NCI-H1694 treated with DMSO at 0.1 percent for 48 hours (cell line): ENCODE measurements around the gene MYH11.
"Not testable (repeated sequence)": the region's sequence is repeated elsewhere in the genome, so short reads cannot be mapped to it uniquely, and the experiment has no call there.

Experiments
- DNase-seq: peaks from one replicate; lab custom pipeline; 2025; lab: John Stamatoyannopoulos, UW

The MYH11 gene

GRCh38 chr16:15839204-15839603, 17.6 kb downstream of the MYH11 start:
- not testable (repeated sequence) for DNase-seq

- no peak for DNase-seq
These were observed 19.1 kb downstream of the MYH11 start for GRCh38 chr16:15837761-15838160.

- no peak for DNase-seq
These were observed 19.7 kb downstream of the MYH11 start for GRCh38 chr16:15836965-15837611.

GRCh38 chr16:15836074-15836473, 20.8 kb downstream of the MYH11 start:
- DNase-seq: no peak

- DNase-seq: no peak
These were observed 21.5 kb downstream of the MYH11 start for GRCh38 chr16:15835136-15835878.

- no peak for DNase-seq
These were observed 22.3 kb downstream of the MYH11 start for GRCh38 chr16:15834502-15834901.

- no peak for DNase-seq
These were observed 23.3 kb downstream of the MYH11 start for GRCh38 chr16:15833541-15833940.

- no peak for DNase-seq
These were observed 24.6 kb downstream of the MYH11 start for GRCh38 chr16:15832241-15832640.

GRCh38 chr16:15830832-15831451, 25.9 kb downstream of the MYH11 start:
- DNase-seq: no peak

GRCh38 chr16:15829460-15829859, 27.4 kb downstream of the MYH11 start:
- peak; percentile 2 for DNase-seq

GRCh38 chr16:15827709-15828343, 29.0 kb downstream of the MYH11 start:
- no peak for DNase-seq

- no peak for DNase-seq
These were observed 29.5 kb downstream of the MYH11 start for GRCh38 chr16:15827299-15827698.

GRCh38 chr16:15825750-15826305, 31.0 kb downstream of the MYH11 start:
- no peak for DNase-seq

GRCh38 chr16:15822957-15823356, 33.9 kb downstream of the MYH11 start:
- DNase-seq: peak; percentile 68

- DNase-seq: no peak
These were observed 36.0 kb downstream of the MYH11 start for GRCh38 chr16:15820837-15821236.

GRCh38 chr16:15819046-15819445, 37.8 kb downstream of the MYH11 start:
- DNase-seq: no peak

- DNase-seq: no peak
These were observed 39.4 kb downstream of the MYH11 start for GRCh38 chr16:15817446-15817845.

- DNase-seq: no peak
These were observed 40.6 kb downstream of the MYH11 start for GRCh38 chr16:15816228-15816627.

GRCh38 chr16:15812401-15812750, 44.5 kb downstream of the MYH11 start:
- not testable (repeated sequence) for DNase-seq

- DNase-seq: peak; percentile 6
These were observed 45.1 kb downstream of the MYH11 start for GRCh38 chr16:15811481-15812400.

GRCh38 chr16:15810949-15811348, 45.9 kb downstream of the MYH11 start:
- no peak for DNase-seq
